H9 (cell line): Measurements from ENCODE around the gene MAPK11. TPM values are rescaled to one million over a fixed set of nuclear protein-coding genes. Genes with fewer than 3 reads are reported as not detected.

ENCODE experiments used
- DNase-seq: peaks from one replicate; pipeline ENCODE4 v3.0.0-alpha.2; 2017
- H2AFZ ChIP-seq: one replicate; pipeline ENCODE4 v1.6.1; 2013; ENCODE audit warnings: mild to moderate bottlenecking, low read length, control low read depth, moderate library complexity
- H2AK5ac ChIP-seq: 2 replicates; pipeline ENCODE4 v1.6.1; 2013; ENCODE audit warnings: low read length, control low read depth, mixed read lengths; ENCODE audit not compliant: insufficient read length
- H2BK120ac ChIP-seq: one replicate; pipeline ENCODE4 v1.6.1; 2013; ENCODE audit warnings: low read depth, mild to moderate bottlenecking, low read length, control low read depth, inconsistent platforms; ENCODE audit not compliant: poor library complexity, severe bottlenecking
- H2BK12ac ChIP-seq: 2 replicates; pipeline ENCODE4 v1.6.1; 2013; ENCODE audit warnings: low read length, control low read depth, mixed read lengths, low read depth; ENCODE audit not compliant: insufficient read length
- H2BK15ac ChIP-seq: 2 replicates; pipeline ENCODE4 v1.6.1; 2013; ENCODE audit warnings: low read depth, low read length, control low read depth
- H2BK20ac ChIP-seq: one replicate; pipeline ENCODE4 v1.6.1; 2013; ENCODE audit warnings: low read depth, mild to moderate bottlenecking, low read length, control low read depth, inconsistent platforms; ENCODE audit not compliant: poor library complexity, severe bottlenecking
- H2BK5ac ChIP-seq: 2 replicates; pipeline ENCODE4 v1.6.1; 2013; ENCODE audit warnings: low read length, control low read depth, mixed read lengths; ENCODE audit not compliant: insufficient read length
- H3K14ac ChIP-seq: 2 replicates; pipeline ENCODE4 v1.6.1; 2013; ENCODE audit warnings: low read length, control low read depth; ENCODE audit not compliant: insufficient read depth
- H3K18ac ChIP-seq: 2 replicates; pipeline ENCODE4 v1.6.1; 2013; ENCODE audit warnings: low read depth, mild to moderate bottlenecking, mixed read lengths, low read length, control low read depth; ENCODE audit not compliant: insufficient read length
- H3K23ac ChIP-seq: 2 replicates; pipeline ENCODE4 v1.6.1; 2013; ENCODE audit warnings: low read length, control low read depth, mixed read lengths, low read depth; ENCODE audit not compliant: insufficient read length
- H3K23me2 ChIP-seq: 2 replicates; pipeline ENCODE4 v1.6.1; 2013; ENCODE audit warnings: low read depth, mild to moderate bottlenecking, mixed read lengths, low read length, control low read depth; ENCODE audit not compliant: insufficient read length, poor library complexity, severe bottlenecking
- H3K27ac ChIP-seq: 2 replicates; pipeline ENCODE4 v1.5.1; 2013; ENCODE audit warnings: low read length, control low read depth, mixed read lengths, low read depth; ENCODE audit not compliant: insufficient read length
- H3K27me3 ChIP-seq: 2 replicates; pipeline ENCODE4 v1.6.1; 2013; ENCODE audit warnings: low read length, control low read depth, inconsistent platforms; ENCODE audit not compliant: insufficient read depth
- H3K4ac ChIP-seq: 2 replicates; pipeline ENCODE4 v1.6.1; 2013; ENCODE audit warnings: low read depth, mild to moderate bottlenecking, control low read depth, inconsistent platforms, low read length, moderate library complexity
- H3K4me1 ChIP-seq: 2 replicates; pipeline ENCODE4 v1.6.1; 2013; ENCODE audit warnings: low read length, control low read depth, inconsistent platforms; ENCODE audit not compliant: insufficient read depth
- H3K4me2 ChIP-seq: 2 replicates; pipeline ENCODE4 v1.6.1; 2013; ENCODE audit warnings: low read length, control low read depth, mixed read lengths; ENCODE audit not compliant: insufficient read length, insufficient read depth
- H3K56ac ChIP-seq: 2 replicates; pipeline ENCODE4 v1.6.1; 2013; ENCODE audit warnings: low read depth, mild to moderate bottlenecking, mixed read lengths, low read length, control low read depth; ENCODE audit not compliant: insufficient read length
- H3K79me1 ChIP-seq: 2 replicates; pipeline ENCODE4 v1.6.1; 2013; ENCODE audit warnings: low read depth, mild to moderate bottlenecking, moderate library complexity, low read length, control low read depth, inconsistent platforms; ENCODE audit not compliant: insufficient read depth, poor library complexity, severe bottlenecking
- H3K79me2 ChIP-seq: 2 replicates; pipeline ENCODE4 v1.6.1; 2013; ENCODE audit warnings: low read length, control low read depth, inconsistent platforms; ENCODE audit not compliant: insufficient read depth
- H3K9ac ChIP-seq: 2 replicates; pipeline ENCODE4 v1.6.1; 2013; ENCODE audit warnings: low read length, control low read depth, mixed read lengths; ENCODE audit not compliant: insufficient read length; ENCODE audit errors: extremely low read depth
- H3K9me3 ChIP-seq: one replicate; pipeline ENCODE4 v1.6.1; 2013; ENCODE audit warnings: low read depth, low read length, inconsistent platforms; ENCODE audit not compliant: control insufficient read depth
- H3T11ph ChIP-seq: one replicate; pipeline ENCODE4 v1.6.1; 2013; ENCODE audit warnings: mild to moderate bottlenecking, low read length, control low read depth, inconsistent platforms
- H4K20me1 ChIP-seq: one replicate; pipeline ENCODE4 v1.6.1; 2013; ENCODE audit not compliant: control insufficient read depth, insufficient read length, insufficient read depth
- H4K5ac ChIP-seq: 2 replicates; pipeline ENCODE4 v1.6.1; 2013; ENCODE audit warnings: low read depth, mild to moderate bottlenecking, mixed read lengths, low read length, control low read depth; ENCODE audit not compliant: insufficient read length
- H4K8ac ChIP-seq: replicated peaks from 2 replicates; pipeline ENCODE4 v1.6.1; 2013; ENCODE audit warnings: low read length, control low read depth, mixed read lengths, low read depth; ENCODE audit not compliant: insufficient read length
- H4K91ac ChIP-seq: 2 replicates; pipeline ENCODE4 v1.6.1; 2013; ENCODE audit warnings: low read depth, mild to moderate bottlenecking, moderate library complexity, mixed read lengths, low read length, control low read depth; ENCODE audit not compliant: insufficient read length
- H3K27ac Mint-ChIP-seq, 3 experiments: 2 replicates in 2 of 3; 3 replicates in 1 of 3; pipeline ENCODE4 v1.8.0; 2020 to 2021; ENCODE audit warnings: mixed read lengths in 3 of 3, mild to moderate bottlenecking in 1 of 3, moderate library complexity in 1 of 3
- H3K27me3 Mint-ChIP-seq: 2 replicates; pipeline ENCODE4 v1.8.0; 2021; ENCODE audit warnings: low read depth, mild to moderate bottlenecking, moderate library complexity, mixed read lengths
- H3K36me3 Mint-ChIP-seq, 3 experiments: 2 replicates in 2 of 3; 3 replicates in 1 of 3; pipeline ENCODE4 v1.8.0; 2020 to 2021; ENCODE audit warnings: low read depth in 3 of 3, mixed read lengths in 3 of 3; ENCODE audit not compliant: insufficient read depth in 1 of 3
- H3K4me1 Mint-ChIP-seq, 2 experiments: 2 replicates each; pipeline ENCODE4 v1.8.0; 2020; ENCODE audit warnings: mixed read lengths in 2 of 2
- H3K4me3 Mint-ChIP-seq, 2 experiments: 2 replicates in 1 of 2; 3 replicates in 1 of 2; pipeline ENCODE4 v1.8.0; 2020 to 2021; ENCODE audit warnings: mild to moderate bottlenecking in 2 of 2, mixed read lengths in 2 of 2, moderate library complexity in 1 of 2
- H3K9me3 Mint-ChIP-seq, 2 experiments: 2 replicates in 1 of 2; 3 replicates in 1 of 2; pipeline ENCODE4 v1.8.0; 2020; ENCODE audit warnings: mild to moderate bottlenecking in 2 of 2, mixed read lengths in 2 of 2, moderate library complexity in 1 of 2
- WGBS: extraction: QIAGEN DNeasy Blood & Tissue Kit; methylation state at CpG from one replicate; pipeline ENCODE4 v1.1.7; 2013; ENCODE audit warnings: missing lambda C conversion rate, low lambda C conversion rate, mixed read lengths; ENCODE audit not compliant: insufficient read length; ENCODE audit errors: extremely low coverage; 5-methylcytosine and 5-hydroxymethylcytosine counted together
- total RNA-seq: library from RNA; stranded (reverse); gene quantifications from 2 replicates; pipeline ENCODE4 v1.2.1, GENCODE V29; 2021
- TF ChIP-seq, protein P1 (sequence below): fragments of 200-600 bp; sonication (generic); conservative IDR thresholded peaks from 3 replicates; pipeline ENCODE4 v1.8.0; 2021; ENCODE audit warnings: antibody characterized with exemption, mild to moderate bottlenecking

MAPK11 gene
- total RNA-seq, 1 experiment from 2014 or later: 1.5 TPM

DNA sequence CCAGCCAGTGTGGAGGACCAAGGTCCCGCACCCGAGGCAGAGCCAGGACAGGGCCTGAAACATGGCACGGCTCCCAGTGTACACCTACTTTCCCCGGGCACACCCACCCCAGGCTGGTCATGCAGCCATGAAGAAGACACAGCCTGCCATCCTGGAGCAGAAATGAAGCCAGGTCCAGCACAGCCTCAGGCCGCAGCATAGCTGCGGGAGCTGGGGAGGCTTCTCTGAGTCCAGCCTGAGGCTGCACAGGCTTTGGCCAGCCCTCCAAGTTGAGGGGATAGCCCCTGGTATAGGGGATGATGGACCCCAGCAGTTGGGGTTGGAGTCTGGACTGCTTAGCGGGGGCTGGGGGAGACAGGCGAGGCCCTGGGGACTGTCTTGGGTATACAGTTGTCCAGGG, 16.2 kb downstream of the MAPK11 start:
- no CpG with 5 or more reads among the region's 8 CpGs for WGBS
- H3K27me3 ChIP-seq: no peaks in the 10 kb centered on the region
- H3K9me3 ChIP-seq: no peaks in the 10 kb centered on the region
- no peak overlapping the region for H2BK15ac ChIP-seq
- DNase-seq: no peak
- H3K27ac ChIP-seq: no peak overlapping the region
- no peaks in the 10 kb centered on the region for H3K79me1 ChIP-seq
- peaks cover 3 to 7% of the 10 kb centered on the region in 2 experiments; a peak in 3 of 4 replicates for H3K4me1 Mint-ChIP-seq
- H3K14ac ChIP-seq: no peak overlapping the region
- TF ChIP-seq, protein P1, sequence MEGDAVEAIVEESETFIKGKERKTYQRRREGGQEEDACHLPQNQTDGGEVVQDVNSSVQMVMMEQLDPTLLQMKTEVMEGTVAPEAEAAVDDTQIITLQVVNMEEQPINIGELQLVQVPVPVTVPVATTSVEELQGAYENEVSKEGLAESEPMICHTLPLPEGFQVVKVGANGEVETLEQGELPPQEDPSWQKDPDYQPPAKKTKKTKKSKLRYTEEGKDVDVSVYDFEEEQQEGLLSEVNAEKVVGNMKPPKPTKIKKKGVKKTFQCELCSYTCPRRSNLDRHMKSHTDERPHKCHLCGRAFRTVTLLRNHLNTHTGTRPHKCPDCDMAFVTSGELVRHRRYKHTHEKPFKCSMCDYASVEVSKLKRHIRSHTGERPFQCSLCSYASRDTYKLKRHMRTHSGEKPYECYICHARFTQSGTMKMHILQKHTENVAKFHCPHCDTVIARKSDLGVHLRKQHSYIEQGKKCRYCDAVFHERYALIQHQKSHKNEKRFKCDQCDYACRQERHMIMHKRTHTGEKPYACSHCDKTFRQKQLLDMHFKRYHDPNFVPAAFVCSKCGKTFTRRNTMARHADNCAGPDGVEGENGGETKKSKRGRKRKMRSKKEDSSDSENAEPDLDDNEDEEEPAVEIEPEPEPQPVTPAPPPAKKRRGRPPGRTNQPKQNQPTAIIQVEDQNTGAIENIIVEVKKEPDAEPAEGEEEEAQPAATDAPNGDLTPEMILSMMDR: no peak
- no peak overlapping the region for H3K9ac ChIP-seq
- no peak overlapping the region for H3K56ac ChIP-seq
- no peak overlapping the region for H4K5ac ChIP-seq
- H3K4ac ChIP-seq: no peak overlapping the region
- no peak overlapping the region for H4K91ac ChIP-seq
- H2BK12ac ChIP-seq: no peak overlapping the region
- H3K23ac ChIP-seq: no peak overlapping the region
- H2AK5ac ChIP-seq: no peak overlapping the region
- no peak overlapping the region for H3K18ac ChIP-seq
- peaks cover 0 to 3% (median 0%) of the 10 kb centered on the region in 3 experiments; a peak in 2 of 7 replicates for H3K36me3 Mint-ChIP-seq
- no peaks in the 10 kb centered on the region; a peak in 1 of 5 replicates for H3K9me3 Mint-ChIP-seq
- no peak overlapping the region for H2BK5ac ChIP-seq
- peaks cover 2% of the 10 kb centered on the region for H3K27me3 Mint-ChIP-seq
- no peak overlapping the region for H3K27ac Mint-ChIP-seq
- peaks cover 15% of the 10 kb centered on the region for H3K23me2 ChIP-seq
- H3K4me3 Mint-ChIP-seq: no peak overlapping the region
- H4K8ac ChIP-seq: no peak overlapping the region
- no peak overlapping the region for H2AFZ ChIP-seq
- H3K4me1 ChIP-seq: no peaks in the 10 kb centered on the region
- H2BK120ac ChIP-seq: no peak overlapping the region
- H3K79me2 ChIP-seq: no peaks in the 10 kb centered on the region
- H3K4me2 ChIP-seq: no peak overlapping the region
- H3T11ph ChIP-seq: no peak overlapping the region
- no peak overlapping the region for H2BK20ac ChIP-seq
- no peaks in the 10 kb centered on the region for H4K20me1 ChIP-seq
